OCI-LY7 (cell line): ENCODE results near the gene DUOX2. TPM values are rescaled to one million over a fixed set of nuclear protein-coding genes. Genes with fewer than 3 reads are reported as not detected.

Source experiments
- BruUV-seq: library from RNA; stranded (reverse); fragments of 400-500 nt; replicated peaks from 2 replicates; lab custom pipeline; 2021; lab: Mats Ljungman, UMichigan
- CTCF ChIA-PET: fragments of 300-600 bp; sonication (Branson Sonifier 250); formaldehyde crosslinking; loops from one replicate; lab custom pipeline; 2022; ENCODE audit warnings: antibody characterized with exemption; ENCODE audit not compliant: unreplicated experiment; lab: Charles Lee
- POLR2A ChIA-PET: fragments of 300-600 bp; sonication (Branson Sonifier 250); formaldehyde crosslinking; loops from one replicate; lab custom pipeline; 2022; ENCODE audit warnings: antibody characterized with exemption; lab: Charles Lee
- DNase-seq: peaks from one replicate; pipeline ENCODE4 v3.0.0-alpha.2; 2015; ENCODE audit warnings: low spot score
- H2AFZ ChIP-seq: fragments of 200-600 bp; sonication (generic), shearing (Covaris generic); 2 replicates; pipeline ENCODE4 v1.6.1; 2014; ENCODE audit warnings: mild to moderate bottlenecking, antibody characterized with exemption, low read length, moderate library complexity
- H3K27ac ChIP-seq: fragments of 200-600 bp; sonication (generic); 2 replicates; pipeline ENCODE4 v1.5.1; 2014; ENCODE audit warnings: mixed run types, low read depth, mild to moderate bottlenecking, moderate library complexity, low read length, inconsistent platforms; ENCODE audit not compliant: poor library complexity, severe bottlenecking
- H3K36me3 ChIP-seq: fragments of 200-600 bp; sonication (generic); 2 replicates; pipeline ENCODE4 v1.6.1; 2014; ENCODE audit warnings: mild to moderate bottlenecking, antibody characterized with exemption, low read length, moderate library complexity, mixed read lengths; ENCODE audit not compliant: insufficient read depth
- H3K4me1 ChIP-seq: fragments of 200-600 bp; sonication (generic); 2 replicates; pipeline ENCODE4 v1.5.1; 2014; ENCODE audit warnings: mild to moderate bottlenecking, low read length; ENCODE audit not compliant: insufficient read depth, poor library complexity, severe bottlenecking
- H3K4me2 ChIP-seq: fragments of 200-600 bp; sonication (generic); 2 replicates; pipeline ENCODE4 v1.6.1; 2014; ENCODE audit warnings: mild to moderate bottlenecking, low read length
- H3K4me3 ChIP-seq: fragments of 200-600 bp; sonication (generic); 2 replicates; pipeline ENCODE4 v1.5.1; 2014; ENCODE audit warnings: mild to moderate bottlenecking, low read depth, low read length; ENCODE audit not compliant: poor library complexity, severe bottlenecking
- H3K79me2 ChIP-seq: fragments of 200-600 bp; sonication (generic); 2 replicates; pipeline ENCODE4 v1.6.1; 2016; ENCODE audit warnings: low read depth, mild to moderate bottlenecking, low read length, moderate library complexity, mixed read lengths; ENCODE audit not compliant: insufficient read depth
- H3K9me2 ChIP-seq: fragments of 200-600 bp; sonication (generic); 2 replicates; pipeline ENCODE4 v1.6.1; 2016; ENCODE audit warnings: mild to moderate bottlenecking, low read length, mixed read lengths; ENCODE audit not compliant: insufficient read depth
- H3K9me3 ChIP-seq: fragments of 200-600 bp; sonication (generic); 2 replicates; pipeline ENCODE4 v1.6.1; 2014; ENCODE audit warnings: mild to moderate bottlenecking, mixed run types, low read length, mixed read lengths
- H4K20me1 ChIP-seq: fragments of 200-600 bp; sonication (generic); 2 replicates; pipeline ENCODE4 v1.6.1; 2014; ENCODE audit warnings: mild to moderate bottlenecking, antibody characterized with exemption, low read length, moderate library complexity, mixed read lengths; ENCODE audit not compliant: insufficient read depth
- EZH2phosphoT487 ChIP-seq: fragments of 200-600 bp; sonication (generic); IDR thresholded peaks from 2 replicates; pipeline ENCODE4 v1.6.1; 2018; ENCODE audit warnings: low read depth, borderline replicate concordance, mild to moderate bottlenecking, mixed run types, antibody characterized with exemption, low read length, moderate library complexity, mixed read lengths
- intact Hi-C: fragments of 100-400 bp; cut with micrococcal nuclease; formaldehyde crosslinking; loops from one replicate; pipeline ENCODE4 v1.10.0; 2022; ENCODE audit not compliant: unreplicated experiment
- total RNA-seq, 2 experiments: library from RNA; depleted of rRNA in 1 of 2; stranded (reverse); fragments of >200 nt in 1 of 2; shearing (Covaris generic) in 1 of 2; gene quantifications; 2 replicates each; pipeline ENCODE4 v1.2.3, GENCODE V29; 2014 to 2022
- TF ChIP-seq, protein P1 (sequence below): fragments of 200-600 bp; sonication (generic); conservative IDR thresholded peaks from 2 replicates; pipeline ENCODE4 v1.5.1; 2014; ENCODE audit warnings: mild to moderate bottlenecking, antibody characterized with exemption, low read length, moderate library complexity, mixed read lengths

Gene DUOX2
- total RNA-seq, 2 experiments from 2014 or later = 0.03 to 0.06 TPM

DNA sequence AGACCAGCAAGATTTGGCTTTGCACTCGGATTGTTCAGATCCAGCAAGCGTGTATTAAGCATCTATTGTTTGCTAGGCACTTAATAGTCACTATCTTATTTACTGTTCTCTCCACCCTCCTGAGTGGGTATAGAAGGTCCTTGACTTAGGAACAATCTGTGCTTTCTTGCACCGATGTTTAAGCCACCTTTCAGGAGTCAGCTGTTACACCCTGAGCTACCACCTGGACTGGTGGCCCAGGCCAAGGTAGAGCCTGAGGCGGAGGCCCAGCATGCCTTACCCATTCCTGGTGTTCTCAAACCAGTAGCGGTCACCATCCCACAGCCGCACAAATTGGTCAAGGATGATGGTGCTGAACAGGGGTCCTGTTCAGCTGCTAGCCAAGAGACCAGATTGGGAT, 25.8 kb upstream of the DUOX2 start:
- no peak for TF ChIP-seq EZH2phosphoT487
- TF ChIP-seq, protein P1, sequence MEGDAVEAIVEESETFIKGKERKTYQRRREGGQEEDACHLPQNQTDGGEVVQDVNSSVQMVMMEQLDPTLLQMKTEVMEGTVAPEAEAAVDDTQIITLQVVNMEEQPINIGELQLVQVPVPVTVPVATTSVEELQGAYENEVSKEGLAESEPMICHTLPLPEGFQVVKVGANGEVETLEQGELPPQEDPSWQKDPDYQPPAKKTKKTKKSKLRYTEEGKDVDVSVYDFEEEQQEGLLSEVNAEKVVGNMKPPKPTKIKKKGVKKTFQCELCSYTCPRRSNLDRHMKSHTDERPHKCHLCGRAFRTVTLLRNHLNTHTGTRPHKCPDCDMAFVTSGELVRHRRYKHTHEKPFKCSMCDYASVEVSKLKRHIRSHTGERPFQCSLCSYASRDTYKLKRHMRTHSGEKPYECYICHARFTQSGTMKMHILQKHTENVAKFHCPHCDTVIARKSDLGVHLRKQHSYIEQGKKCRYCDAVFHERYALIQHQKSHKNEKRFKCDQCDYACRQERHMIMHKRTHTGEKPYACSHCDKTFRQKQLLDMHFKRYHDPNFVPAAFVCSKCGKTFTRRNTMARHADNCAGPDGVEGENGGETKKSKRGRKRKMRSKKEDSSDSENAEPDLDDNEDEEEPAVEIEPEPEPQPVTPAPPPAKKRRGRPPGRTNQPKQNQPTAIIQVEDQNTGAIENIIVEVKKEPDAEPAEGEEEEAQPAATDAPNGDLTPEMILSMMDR = no peak
- H3K79me2 ChIP-seq = no peaks in the 10 kb centered on the region
- H2AFZ ChIP-seq = no peak overlapping the region
- H3K4me1 ChIP-seq = no peaks in the 10 kb centered on the region
- no peaks in the 10 kb centered on the region for H3K9me2 ChIP-seq
- no peaks in the 10 kb centered on the region for H3K9me3 ChIP-seq
- BruUV-seq = no TSS peak
- H3K4me3 ChIP-seq = no peak overlapping the region
- no peak overlapping the region for H3K4me2 ChIP-seq
- no peaks in the 10 kb centered on the region for H3K36me3 ChIP-seq
- ChIA-PET POLR2A (interaction anchor here (0.9 kb wide), 1 partner anchor 10 kb away, joined by 3 read pairs; no protein-coding TSS in a partner anchor), CTCF (no interaction called here)
- H4K20me1 ChIP-seq = no peaks in the 10 kb centered on the region
- intact Hi-C loops = no loop called here
- DNase-seq = no peak
- no peak overlapping the region for H3K27ac ChIP-seq

DNA sequence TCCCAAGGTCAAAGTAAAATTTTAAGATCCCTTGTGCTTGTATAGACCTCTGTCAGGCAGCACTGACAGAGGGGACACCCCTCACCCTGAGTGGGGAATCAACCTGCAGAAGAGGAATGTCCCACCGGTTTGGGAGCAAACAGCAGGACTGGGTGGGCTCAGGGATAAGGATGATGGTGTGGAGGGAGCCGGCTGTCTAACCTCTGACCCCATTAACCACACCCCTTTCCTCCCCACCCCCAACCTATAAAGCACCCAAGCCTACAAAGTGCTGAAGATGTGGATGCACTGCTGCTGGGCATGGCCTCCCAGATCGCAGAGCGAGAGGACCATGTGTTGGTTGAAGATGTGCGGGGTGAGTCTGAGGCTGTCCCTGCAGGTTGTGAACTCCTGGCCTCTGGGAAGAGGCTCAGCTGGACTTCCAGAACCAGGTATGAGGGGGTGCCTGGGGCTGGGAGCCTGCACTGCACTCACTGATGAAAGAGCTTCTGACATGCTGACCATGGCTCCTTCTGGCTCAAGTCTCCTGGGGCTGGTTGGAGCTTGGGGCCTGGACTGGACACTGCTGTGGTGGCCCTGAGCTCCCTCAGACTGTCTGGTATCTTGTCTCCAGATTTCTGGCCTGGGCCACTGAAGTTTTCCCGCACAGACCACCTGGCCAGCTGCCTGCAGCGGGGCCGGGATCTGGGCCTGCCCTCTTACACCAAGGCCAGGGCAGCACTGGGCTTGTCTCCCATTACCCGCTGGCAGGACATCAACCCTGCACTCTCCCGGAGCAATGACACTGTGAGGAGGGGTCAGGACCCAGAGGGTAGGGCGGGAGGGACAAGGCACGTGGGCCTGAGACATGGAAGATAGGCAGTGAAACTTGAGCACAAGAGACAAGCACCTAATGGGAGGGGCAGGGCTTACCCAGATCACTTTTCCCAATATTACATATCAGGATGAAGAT, 25.1 kb upstream of the DUOX2 start:
- Histone ChIP-seq H3K9me2 (no peaks in the 10 kb centered on the region), H3K4me1 (no peaks in the 10 kb centered on the region), H3K4me3 (no peak overlapping the region), H3K79me2 (no peaks in the 10 kb centered on the region), H3K9me3 (no peaks in the 10 kb centered on the region), H2AFZ (no peak overlapping the region), H3K4me2 (no peak overlapping the region), H4K20me1 (no peaks in the 10 kb centered on the region), H3K27ac (no peak overlapping the region), H3K36me3 (no peaks in the 10 kb centered on the region)
- no peak for DNase-seq
- ChIA-PET POLR2A (interaction anchor here (0.9 kb wide), 1 partner anchor 11 kb away, joined by 3 read pairs; no protein-coding TSS in a partner anchor), CTCF (no interaction called here)
- intact Hi-C loops = no loop called here
- TF ChIP-seq, protein P1 = no peak
- TF ChIP-seq EZH2phosphoT487 = no peak
- BruUV-seq = no TSS peak

DNA sequence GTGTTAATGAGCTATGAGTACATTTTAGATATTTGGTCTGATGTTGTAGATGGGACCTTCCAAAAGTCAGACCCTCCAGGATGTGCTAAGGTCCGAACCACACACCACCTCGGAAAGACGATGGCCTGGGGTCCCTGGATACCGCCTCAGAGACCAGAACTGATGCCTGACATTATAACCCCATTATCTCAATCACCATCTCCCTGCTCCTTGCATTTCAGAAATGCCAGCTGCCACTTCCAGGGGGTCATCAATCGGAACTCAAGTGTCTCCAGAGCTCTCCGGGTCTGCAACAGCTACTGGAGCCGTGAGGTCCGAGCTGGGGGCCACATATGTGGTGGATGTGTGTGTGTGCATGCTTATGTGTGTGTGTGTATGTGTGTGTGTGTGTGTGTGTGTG, 23.7 kb upstream of the DUOX2 start:
- CTCF ChIA-PET = no interaction called here
- Histone ChIP-seq H3K4me2 (no peak overlapping the region), H3K27ac (no peak overlapping the region), H3K36me3 (no peaks in the 10 kb centered on the region), H3K9me2 (no peaks in the 10 kb centered on the region), H4K20me1 (no peaks in the 10 kb centered on the region), H3K79me2 (no peaks in the 10 kb centered on the region), H2AFZ (no peak overlapping the region), H3K4me3 (no peak overlapping the region), H3K9me3 (no peaks in the 10 kb centered on the region), H3K4me1 (no peaks in the 10 kb centered on the region)
- POLR2A ChIA-PET = interaction anchor here (0.7 kb wide), 1 partner anchor 169 kb away, joined by 4 read pairs; no protein-coding TSS in a partner anchor
- DNase-seq = no peak
- TF ChIP-seq, protein P1 = no peak
- no TSS peak for BruUV-seq
- intact Hi-C loops = no loop called here
